ENCODE results near the gene POLL.

DNA sequence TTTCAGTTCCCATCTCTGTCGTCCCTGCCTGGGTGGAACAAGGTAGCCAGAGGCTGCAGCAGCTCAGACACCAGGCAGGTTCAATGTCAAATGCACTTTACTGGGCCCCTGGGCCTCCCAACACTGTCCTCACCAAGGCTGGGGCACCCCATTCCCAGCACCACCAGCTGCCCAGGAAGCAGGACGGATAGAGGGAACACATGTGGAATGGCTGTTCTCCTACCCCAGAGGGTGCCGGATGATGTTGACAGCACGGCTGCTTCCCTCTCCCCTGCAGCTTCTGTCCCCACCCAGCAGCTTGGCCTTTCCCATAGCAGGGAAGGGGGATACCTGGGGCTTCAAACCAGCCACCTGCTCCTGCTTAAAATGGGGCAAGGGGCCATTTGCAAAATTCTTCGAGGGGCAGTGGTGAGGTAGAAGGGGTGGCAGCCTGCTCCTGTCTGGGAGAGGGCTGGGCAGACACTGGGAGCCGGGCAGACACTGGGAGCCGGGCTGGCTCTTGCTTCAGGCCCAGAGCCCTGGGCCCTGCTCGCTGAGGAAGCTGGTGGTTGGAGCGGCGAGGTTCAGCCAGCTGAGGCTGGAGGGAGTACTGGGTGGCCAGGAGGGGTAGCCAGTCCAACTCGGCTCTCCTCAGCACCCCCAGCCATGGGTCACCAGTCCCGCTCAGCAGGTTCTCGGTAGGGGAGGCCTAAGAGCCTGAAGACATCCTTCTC is 9.1 kb downstream of the POLL start:
- TF ChIP-seq GATA2 (IDR thresholded peaks at IDR 0.05; ENCODE audit: low read depth, low read length), result no peak
- TF ChIP-seq GATA3 (IDR thresholded peaks at IDR 0.05; ENCODE audit: low read depth, low read length), result no peak

Data from SH-SY5Y (cell line).